HepG2 (cell line): ENCODE results near the gene ARHGAP15. TPM values are rescaled to one million over a fixed set of nuclear protein-coding genes. Genes with fewer than 3 reads are reported as not detected.

Source experiments
- ATAC-seq: fragments of 200-7000 bp; cut with Tn5 transposase; 3 replicates; pipeline ENCODE4 v1.9.1; 2020; ENCODE audit warnings: mild to moderate bottlenecking, moderate library complexity
- BruUV-seq: library from RNA; stranded (reverse); fragments of 400-500 nt; replicated peaks from 2 replicates; lab custom pipeline; 2021; lab: Mats Ljungman, UMichigan
- CTCF ChIA-PET: fragments of 300-600 bp; formaldehyde crosslinking; extraction: SDS; loops from one replicate; lab custom pipeline; 2021; ENCODE audit warnings: low total read pairs, inconsistent platforms, low intra/inter-chr PET ratio; lab: Yijun Ruan, JAX
- POLR2A ChIA-PET: fragments of 350-600 bp; sonication (Branson Sonifier 250); formaldehyde crosslinking; loops from one replicate; lab custom pipeline; 2020; ENCODE audit warnings: antibody characterized with exemption, inconsistent platforms; lab: Yijun Ruan, JAX
- DNase-seq: peaks from one replicate; pipeline ENCODE4 v3.0.0-alpha.2; 2015; ENCODE audit warnings: low spot score
- FAIRE-seq: peaks from 3 replicates; lab custom pipeline; 2011; peaks lifted over from hg19 to GRCh38; lab: Jason Lieb, UNC
- H2AFZ ChIP-seq: one replicate; pipeline ENCODE4 v1.6.1; 2011; ENCODE audit warnings: low read length, inconsistent platforms
- H3K27ac ChIP-seq: fragments of 300-600 bp; 3 replicates; pipeline ENCODE4 v1.8.0; 2011; ENCODE audit warnings: mixed run types, mild to moderate bottlenecking, mixed read lengths, low read length, inconsistent platforms; ENCODE audit not compliant: insufficient read depth; ENCODE audit errors: extremely low read length
- H3K27me3 ChIP-seq, 2 experiments: fragments of 200-600 bp in 1 of 2; 2 replicates in 1 of 2; 3 replicates in 1 of 2; pipeline versions ENCODE4 v1.6.0 to v1.8.0; 2011; ENCODE audit warnings: low read length in 2 of 2, mild to moderate bottlenecking in 2 of 2, moderate library complexity in 2 of 2, inconsistent platforms in 1 of 2; ENCODE audit not compliant: insufficient read depth in 2 of 2, control insufficient read depth in 1 of 2
- H3K36me3 ChIP-seq, 2 experiments: fragments of 200-600 bp in 1 of 2; replicated peaks in 1 of 2; 2 replicates in 1 of 2; 3 replicates in 1 of 2; pipeline versions ENCODE4 v1.5.1 to v1.8.0; 2011; ENCODE audit warnings: low read length in 2 of 2, inconsistent platforms in 1 of 2; ENCODE audit not compliant: insufficient read depth in 2 of 2, control insufficient read depth in 1 of 2
- H3K4me1 ChIP-seq: 2 replicates; pipeline ENCODE4 v1.5.1; 2012; ENCODE audit warnings: low read length, inconsistent platforms; ENCODE audit not compliant: insufficient read depth
- H3K4me2 ChIP-seq: 2 replicates; pipeline ENCODE4 v1.6.0; 2011; ENCODE audit warnings: low read depth, low read length, inconsistent platforms
- H3K4me3 ChIP-seq, 3 experiments: fragments of 200-600 bp in 1 of 3; sonication (generic), shearing (Covaris generic) in 1 of 3; replicated peaks in 1 of 3; 2 replicates each; pipeline ENCODE4 v1.5.1; 2011 to 2016; ENCODE audit warnings: low read length in 3 of 3, inconsistent platforms in 2 of 3, low read depth in 2 of 3, mild to moderate bottlenecking in 2 of 3, control low read depth in 1 of 3, mixed read lengths in 1 of 3; ENCODE audit not compliant: insufficient read depth in 1 of 3
- H3K79me2 ChIP-seq: one replicate; pipeline ENCODE4 v1.6.1; 2011; ENCODE audit warnings: low read length, inconsistent platforms; ENCODE audit not compliant: insufficient read depth
- H3K9ac ChIP-seq: 2 replicates; pipeline ENCODE4 v1.6.0; 2011; ENCODE audit warnings: mild to moderate bottlenecking, low read depth, low read length, inconsistent platforms; ENCODE audit not compliant: insufficient read depth
- H3K9me3 ChIP-seq: 2 replicates; pipeline ENCODE4 v1.5.1; 2012; ENCODE audit warnings: mild to moderate bottlenecking, low read length
- H4K20me1 ChIP-seq: 2 replicates; pipeline ENCODE4 v1.6.0; 2011; ENCODE audit warnings: inconsistent platforms, mild to moderate bottlenecking, low read length, moderate library complexity; ENCODE audit not compliant: insufficient read depth
- AGO1 ChIP-seq: fragments of 200-400 bp; formaldehyde crosslinking; IDR thresholded peaks from 2 replicates; pipeline ENCODE4 v1.6.1; 2017; ENCODE audit warnings: mild to moderate bottlenecking, low read depth, low read length, moderate library complexity; ENCODE audit not compliant: poor library complexity, severe bottlenecking
- AGO2 ChIP-seq: fragments of 200-400 bp; formaldehyde crosslinking; optimal IDR thresholded peaks from 2 replicates; pipeline ENCODE3; 2017; ENCODE audit warnings: mild to moderate bottlenecking, low read depth, low read length, moderate library complexity
- CC2D1A ChIP-seq: sonication (generic); formaldehyde crosslinking; IDR thresholded peaks from 2 replicates; pipeline ENCODE4 v1.8.1; 2023; ENCODE audit warnings: mild to moderate bottlenecking, missing genetic modification reagents
- HNRNPH1 ChIP-seq: fragments of 200-400 bp; formaldehyde crosslinking; optimal IDR thresholded peaks from 2 replicates; pipeline ENCODE3; 2017; ENCODE audit warnings: mild to moderate bottlenecking, low read depth, low read length
- SP2 ChIP-seq: sonication (generic); formaldehyde crosslinking; IDR thresholded peaks from 2 replicates; pipeline ENCODE4 v1.5.1; 2020; ENCODE audit warnings: mild to moderate bottlenecking, missing genetic modification reagents
- ZNF350 ChIP-seq: sonication (generic); formaldehyde crosslinking; IDR thresholded peaks from 2 replicates; pipeline ENCODE4 v1.4.0; 2020; ENCODE audit warnings: mild to moderate bottlenecking, low read depth, missing genetic modification reagents, borderline replicate concordance
- ZNF800 ChIP-seq: sonication (generic); formaldehyde crosslinking; IDR thresholded peaks from 2 replicates; pipeline ENCODE4 v1.4.0; 2020; ENCODE audit warnings: missing genetic modification reagents
- WGBS: methylation state at CpG from one replicate; pipeline ENCODE4 v1.1.6; 2017; ENCODE audit warnings: low lambda C conversion rate; 5-methylcytosine and 5-hydroxymethylcytosine counted together
- in situ Hi-C: cut with HindIII; loops from 2 replicates; pipeline ENCODE4 v1.10.0; 2017; ENCODE audit warnings: low pct_unique_long_range_greater_than_20kb; ENCODE audit not compliant: extremely low pct_ligation_motif_present
- intact Hi-C: fragments of 100-400 bp; cut with micrococcal nuclease; formaldehyde crosslinking; loops from one replicate; pipeline ENCODE4 v1.10.0; 2022; ENCODE audit not compliant: unreplicated experiment
- polyA plus RNA-seq, 8 experiments: library from polyadenylated mRNA; depleted of rRNA in 3 of 8; stranded (reverse) in 7 of 8; unstranded in 1 of 8; fragments of >200 nt; fragmentation: Illumina TruSeq in 4 of 8; extraction: Trizol in 4 of 8; gene quantifications; 2 replicates each; pipeline versions ENCODE4 v1.2.1 to v1.2.3, GENCODE V29; 2011 to 2016; ENCODE audit warnings: low read depth in 4 of 8, missing spikeins in 1 of 8, mixed read lengths in 1 of 8; ENCODE audit not compliant: insufficient read depth in 1 of 8
- total RNA-seq, 5 experiments: library from RNA; depleted of rRNA; stranded (reverse); fragments of >200 nt; fragmentation: Illumina TruSeq; extraction: Trizol; gene quantifications; 2 replicates each; pipeline ENCODE4 v1.2.3, GENCODE V29; 2016; ENCODE audit warnings: low read depth in 1 of 5
- TF ChIP-seq, protein P1 (sequence below): sonication (generic); formaldehyde crosslinking; IDR thresholded peaks from 2 replicates; pipeline ENCODE4 v1.5.1; 2020; ENCODE audit warnings: mild to moderate bottlenecking, missing genetic modification reagents, borderline replicate concordance
- TF ChIP-seq, protein P2 (sequence below): sonication (generic); formaldehyde crosslinking; IDR thresholded peaks from 2 replicates; pipeline ENCODE4 v1.4.0; 2020; ENCODE audit warnings: missing genetic modification reagents
- TF ChIP-seq, protein P3 (sequence below): sonication (generic); formaldehyde crosslinking; IDR thresholded peaks from 2 replicates; pipeline ENCODE4 v1.5.1; 2020; ENCODE audit warnings: mild to moderate bottlenecking, missing genetic modification reagents, borderline replicate concordance

The ARHGAP15 gene
- total and polyA plus RNA-seq, 2 of the 13 experiments (the other 11 are each of a cell fraction or from before 2014, with no cell fraction given): 0.04 TPM; not detected in 1

DNA sequence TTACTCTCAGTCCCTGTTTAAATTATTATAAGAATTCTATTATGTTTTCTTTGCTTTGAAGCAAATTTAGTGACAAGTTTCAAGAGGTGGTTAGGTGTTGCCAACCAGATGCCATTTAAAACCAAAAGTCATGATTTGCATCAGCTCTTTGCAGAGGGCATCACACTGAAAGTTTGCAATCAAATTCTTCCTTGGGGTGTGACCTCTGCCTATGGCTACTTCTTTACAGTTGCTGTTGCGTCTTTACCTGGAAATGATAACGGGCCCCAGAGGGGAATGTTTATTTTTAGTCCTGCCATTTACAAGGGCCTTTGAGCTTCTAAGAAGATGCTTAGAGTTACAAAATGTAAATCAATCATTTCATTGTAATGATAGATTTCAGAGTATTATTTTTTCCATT is 561.0 kb downstream of the ARHGAP15 start:
- TF ChIP-seq AGO1: no peak
- no peak for TF ChIP-seq SP2 (CRISPR knock-in tag)
- no peak for TF ChIP-seq HNRNPH1
- TF ChIP-seq, protein P1, sequence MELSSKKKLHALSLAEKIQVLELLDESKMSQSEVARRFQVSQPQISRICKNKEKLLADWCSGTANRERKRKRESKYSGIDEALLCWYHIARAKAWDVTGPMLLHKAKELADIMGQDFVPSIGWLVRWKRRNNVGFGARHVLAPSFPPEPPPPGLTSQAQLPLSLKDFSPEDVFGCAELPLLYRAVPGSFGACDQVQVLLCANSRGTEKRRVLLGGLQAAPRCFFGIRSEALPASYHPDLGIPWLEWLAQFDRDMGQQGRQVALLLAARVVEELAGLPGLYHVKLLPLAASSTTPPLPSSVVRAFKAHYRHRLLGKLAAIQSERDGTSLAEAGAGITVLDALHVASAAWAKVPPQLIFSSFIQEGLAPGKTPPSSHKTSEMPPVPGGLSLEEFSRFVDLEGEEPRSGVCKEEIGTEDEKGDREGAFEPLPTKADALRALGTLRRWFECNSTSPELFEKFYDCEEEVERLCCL (CRISPR knock-in tag): no peak
- no peak for TF ChIP-seq AGO2
- TF ChIP-seq, protein P2, sequence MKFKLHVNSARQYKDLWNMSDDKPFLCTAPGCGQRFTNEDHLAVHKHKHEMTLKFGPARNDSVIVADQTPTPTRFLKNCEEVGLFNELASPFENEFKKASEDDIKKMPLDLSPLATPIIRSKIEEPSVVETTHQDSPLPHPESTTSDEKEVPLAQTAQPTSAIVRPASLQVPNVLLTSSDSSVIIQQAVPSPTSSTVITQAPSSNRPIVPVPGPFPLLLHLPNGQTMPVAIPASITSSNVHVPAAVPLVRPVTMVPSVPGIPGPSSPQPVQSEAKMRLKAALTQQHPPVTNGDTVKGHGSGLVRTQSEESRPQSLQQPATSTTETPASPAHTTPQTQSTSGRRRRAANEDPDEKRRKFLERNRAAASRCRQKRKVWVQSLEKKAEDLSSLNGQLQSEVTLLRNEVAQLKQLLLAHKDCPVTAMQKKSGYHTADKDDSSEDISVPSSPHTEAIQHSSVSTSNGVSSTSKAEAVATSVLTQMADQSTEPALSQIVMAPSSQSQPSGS: no peak
- TF ChIP-seq ZNF800 (CRISPR knock-in tag): no peak
- TF ChIP-seq, protein P3, sequence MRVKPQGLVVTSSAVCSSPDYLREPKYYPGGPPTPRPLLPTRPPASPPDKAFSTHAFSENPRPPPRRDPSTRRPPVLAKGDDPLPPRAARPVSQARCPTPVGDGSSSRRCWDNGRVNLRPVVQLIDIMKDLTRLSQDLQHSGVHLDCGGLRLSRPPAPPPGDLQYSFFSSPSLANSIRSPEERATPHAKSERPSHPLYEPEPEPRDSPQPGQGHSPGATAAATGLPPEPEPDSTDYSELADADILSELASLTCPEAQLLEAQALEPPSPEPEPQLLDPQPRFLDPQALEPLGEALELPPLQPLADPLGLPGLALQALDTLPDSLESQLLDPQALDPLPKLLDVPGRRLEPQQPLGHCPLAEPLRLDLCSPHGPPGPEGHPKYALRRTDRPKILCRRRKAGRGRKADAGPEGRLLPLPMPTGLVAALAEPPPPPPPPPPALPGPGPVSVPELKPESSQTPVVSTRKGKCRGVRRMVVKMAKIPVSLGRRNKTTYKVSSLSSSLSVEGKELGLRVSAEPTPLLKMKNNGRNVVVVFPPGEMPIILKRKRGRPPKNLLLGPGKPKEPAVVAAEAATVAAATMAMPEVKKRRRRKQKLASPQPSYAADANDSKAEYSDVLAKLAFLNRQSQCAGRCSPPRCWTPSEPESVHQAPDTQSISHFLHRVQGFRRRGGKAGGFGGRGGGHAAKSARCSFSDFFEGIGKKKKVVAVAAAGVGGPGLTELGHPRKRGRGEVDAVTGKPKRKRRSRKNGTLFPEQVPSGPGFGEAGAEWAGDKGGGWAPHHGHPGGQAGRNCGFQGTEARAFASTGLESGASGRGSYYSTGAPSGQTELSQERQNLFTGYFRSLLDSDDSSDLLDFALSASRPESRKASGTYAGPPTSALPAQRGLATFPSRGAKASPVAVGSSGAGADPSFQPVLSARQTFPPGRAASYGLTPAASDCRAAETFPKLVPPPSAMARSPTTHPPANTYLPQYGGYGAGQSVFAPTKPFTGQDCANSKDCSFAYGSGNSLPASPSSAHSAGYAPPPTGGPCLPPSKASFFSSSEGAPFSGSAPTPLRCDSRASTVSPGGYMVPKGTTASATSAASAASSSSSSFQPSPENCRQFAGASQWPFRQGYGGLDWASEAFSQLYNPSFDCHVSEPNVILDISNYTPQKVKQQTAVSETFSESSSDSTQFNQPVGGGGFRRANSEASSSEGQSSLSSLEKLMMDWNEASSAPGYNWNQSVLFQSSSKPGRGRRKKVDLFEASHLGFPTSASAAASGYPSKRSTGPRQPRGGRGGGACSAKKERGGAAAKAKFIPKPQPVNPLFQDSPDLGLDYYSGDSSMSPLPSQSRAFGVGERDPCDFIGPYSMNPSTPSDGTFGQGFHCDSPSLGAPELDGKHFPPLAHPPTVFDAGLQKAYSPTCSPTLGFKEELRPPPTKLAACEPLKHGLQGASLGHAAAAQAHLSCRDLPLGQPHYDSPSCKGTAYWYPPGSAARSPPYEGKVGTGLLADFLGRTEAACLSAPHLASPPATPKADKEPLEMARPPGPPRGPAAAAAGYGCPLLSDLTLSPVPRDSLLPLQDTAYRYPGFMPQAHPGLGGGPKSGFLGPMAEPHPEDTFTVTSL (CRISPR knock-in tag): no peak
- TF ChIP-seq ZNF350: no peak
- TF ChIP-seq CC2D1A (CRISPR knock-in tag): no peak
- no peak overlapping the region for H3K9ac ChIP-seq
- FAIRE-seq (no peak), DNase-seq (no peak), ATAC-seq (no peak)
- H4K20me1 ChIP-seq: no peaks in the 10 kb centered on the region
- CTCF ChIA-PET: no interaction called here
- H3K4me3 ChIP-seq: no peak overlapping the region
- WGBS: 0% methylated on average over 2 of the region's 2 CpGs
- H3K36me3 ChIP-seq: no peaks in the 10 kb centered on the region
- H2AFZ ChIP-seq: no peak overlapping the region
- H3K79me2 ChIP-seq: no peaks in the 10 kb centered on the region
- in situ Hi-C loops (no loop called here), intact Hi-C loops (loop anchor here (1.0 kb wide), 1 partner anchor 44 kb away; no protein-coding TSS in a partner anchor)
- no TSS peak for BruUV-seq
- H3K9me3 ChIP-seq: no peaks in the 10 kb centered on the region
- no peak overlapping the region for H3K27ac ChIP-seq
- H3K27me3 ChIP-seq: no peaks in the 10 kb centered on the region
- POLR2A ChIA-PET: no interaction called here
- H3K4me1 ChIP-seq: no peaks in the 10 kb centered on the region
- H3K4me2 ChIP-seq: no peak overlapping the region
